Left ventricle myocardium inferior (tissue), 1 donor: ENCODE data around the gene FGFBP2. TPM values are rescaled to one million over a fixed set of nuclear protein-coding genes. Genes with fewer than 3 reads are reported as not detected.

Experiments
- DNase-seq: peaks from one replicate; pipeline ENCODE4 v3.0.0-alpha.2; 2020
- H3K27ac ChIP-seq: fragments of 200-600 bp; replicated peaks from 2 replicates; pipeline ENCODE4 v1.8.0; 2021
- H3K27me3 ChIP-seq: fragments of 200-600 bp; 2 replicates; pipeline ENCODE4 v1.8.0; 2021; ENCODE audit warnings: low read depth
- H3K36me3 ChIP-seq: fragments of 200-600 bp; 2 replicates; pipeline ENCODE4 v1.8.0; 2021
- H3K4me1 ChIP-seq: fragments of 200-600 bp; 2 replicates; pipeline ENCODE4 v1.8.0; 2021
- H3K4me3 ChIP-seq: fragments of 200-600 bp; 2 replicates; pipeline ENCODE4 v1.8.0; 2021; ENCODE audit warnings: mild to moderate bottlenecking, moderate library complexity
- H3K9me3 ChIP-seq: fragments of 200-600 bp; replicated peaks from 2 replicates; pipeline ENCODE4 v1.8.0; 2021
- intact Hi-C: fragments of 100-400 bp; cut with micrococcal nuclease; formaldehyde crosslinking; loops from one replicate; pipeline ENCODE4 v1.11.0; 2022
- total RNA-seq: library from RNA; stranded (reverse); fragmentation: NEBNext Ultra II Directional; extraction: Animal tissue kit (Norgen Biotek cat#: 25700); gene quantifications from one replicate; pipeline ENCODE4 v1.2.1, GENCODE V29; 2021
- TF ChIP-seq, protein P1 (sequence below): fragments of 200-600 bp; IDR thresholded peaks from 2 replicates; pipeline ENCODE4 v1.8.0; 2021; ENCODE audit warnings: antibody characterized with exemption, mild to moderate bottlenecking, borderline replicate concordance
- donor health status: DM: no; HTN: yes; CAD: no; lungs with severe emphysema.

FGFBP2 gene
- total RNA-seq, 1 donor from 2014 or later = 1.2 TPM

- H3K9me3 ChIP-seq = peaks cover 6% of the 10 kb centered on the region
- no peaks in the 10 kb centered on the region for H3K27me3 ChIP-seq
- DNase-seq = no peak
- peaks cover 5% of the 10 kb centered on the region for H3K36me3 ChIP-seq
- intact Hi-C loops = no loop called here
- no peaks in the 10 kb centered on the region for H3K4me1 ChIP-seq
- no peak overlapping the region for H3K27ac ChIP-seq
- TF ChIP-seq, protein P1, sequence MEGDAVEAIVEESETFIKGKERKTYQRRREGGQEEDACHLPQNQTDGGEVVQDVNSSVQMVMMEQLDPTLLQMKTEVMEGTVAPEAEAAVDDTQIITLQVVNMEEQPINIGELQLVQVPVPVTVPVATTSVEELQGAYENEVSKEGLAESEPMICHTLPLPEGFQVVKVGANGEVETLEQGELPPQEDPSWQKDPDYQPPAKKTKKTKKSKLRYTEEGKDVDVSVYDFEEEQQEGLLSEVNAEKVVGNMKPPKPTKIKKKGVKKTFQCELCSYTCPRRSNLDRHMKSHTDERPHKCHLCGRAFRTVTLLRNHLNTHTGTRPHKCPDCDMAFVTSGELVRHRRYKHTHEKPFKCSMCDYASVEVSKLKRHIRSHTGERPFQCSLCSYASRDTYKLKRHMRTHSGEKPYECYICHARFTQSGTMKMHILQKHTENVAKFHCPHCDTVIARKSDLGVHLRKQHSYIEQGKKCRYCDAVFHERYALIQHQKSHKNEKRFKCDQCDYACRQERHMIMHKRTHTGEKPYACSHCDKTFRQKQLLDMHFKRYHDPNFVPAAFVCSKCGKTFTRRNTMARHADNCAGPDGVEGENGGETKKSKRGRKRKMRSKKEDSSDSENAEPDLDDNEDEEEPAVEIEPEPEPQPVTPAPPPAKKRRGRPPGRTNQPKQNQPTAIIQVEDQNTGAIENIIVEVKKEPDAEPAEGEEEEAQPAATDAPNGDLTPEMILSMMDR = no peak
- H3K4me3 ChIP-seq = no peak overlapping the region
Observed at GRCh38 chr4:15968551-15969300, 5.8 kb upstream of the FGFBP2 start.

DNA sequence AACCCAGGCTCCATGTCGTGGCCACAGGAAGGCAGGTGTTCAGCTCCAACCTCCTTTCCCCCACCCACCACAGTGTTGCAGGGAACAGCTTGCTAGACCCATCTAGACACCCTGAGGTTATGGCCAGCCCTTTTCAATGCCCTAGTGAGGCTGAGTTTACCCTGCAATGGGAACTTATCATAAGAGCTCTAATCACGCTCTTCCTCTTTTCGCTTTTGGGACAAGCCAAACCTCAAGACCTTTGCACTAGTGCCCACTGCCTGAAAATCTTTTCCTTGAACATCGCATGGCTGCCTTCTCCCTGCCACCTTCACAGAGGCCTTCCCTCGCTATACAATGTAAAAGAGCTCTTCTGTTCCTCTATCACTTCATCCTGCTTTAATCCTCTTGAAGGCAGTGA is 2.4 kb upstream of the FGFBP2 start:
- H3K4me3 ChIP-seq = no peak overlapping the region
- intact Hi-C loops = no loop called here
- H3K27me3 ChIP-seq = no peaks in the 10 kb centered on the region
- H3K4me1 ChIP-seq = peaks cover 8% of the 10 kb centered on the region
- peaks cover 5% of the 10 kb centered on the region for H3K36me3 ChIP-seq
- H3K27ac ChIP-seq = no peak overlapping the region
- TF ChIP-seq, protein P1 = no peak
- peaks cover 6% of the 10 kb centered on the region for H3K9me3 ChIP-seq
- no peak for DNase-seq

DNA sequence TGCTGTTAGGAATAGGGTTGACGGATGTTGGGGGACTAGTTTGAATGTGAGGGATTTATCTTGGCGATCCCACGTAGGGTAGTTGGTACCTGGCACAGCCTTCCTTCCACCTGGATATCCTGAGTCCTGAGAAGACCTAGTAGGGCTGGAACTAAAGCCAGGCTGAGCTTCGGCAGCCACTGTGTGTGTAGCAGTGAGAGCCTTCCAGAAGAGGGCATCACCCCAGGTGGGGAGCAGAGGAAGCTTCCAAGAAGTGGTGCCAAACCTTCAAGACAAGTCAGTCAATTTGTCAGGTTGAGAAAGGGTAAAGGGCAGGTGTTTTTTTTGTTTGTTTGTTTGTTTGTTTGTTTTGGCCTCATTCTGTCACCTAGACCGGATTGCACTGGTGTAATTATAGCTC is 1.2 kb upstream of the FGFBP2 start:
- Histone ChIP-seq H3K27me3 (no peaks in the 10 kb centered on the region), H3K27ac (no peak overlapping the region), H3K9me3 (peaks cover 6% of the 10 kb centered on the region), H3K4me1 (peaks cover 8% of the 10 kb centered on the region), H3K4me3 (no peak overlapping the region), H3K36me3 (peaks cover 5% of the 10 kb centered on the region)
- no peak for DNase-seq
- intact Hi-C loops = no loop called here
- TF ChIP-seq, protein P1 = no peak

- Histone ChIP-seq H3K4me1 (peaks cover 8% of the 10 kb centered on the region), H3K4me3 (no peak overlapping the region), H3K36me3 (peaks cover under 1% of the 10 kb centered on the region), H3K27ac (no peak overlapping the region), H3K9me3 (peaks cover 6% of the 10 kb centered on the region), H3K27me3 (no peaks in the 10 kb centered on the region)
- TF ChIP-seq, protein P1 = no peak
- no peak for DNase-seq
- intact Hi-C loops = no loop called here
Observed at GRCh38 chr4:15963576-15963975, 601 bp upstream of the FGFBP2 start.

- no peak overlapping the region for H3K27ac ChIP-seq
- intact Hi-C loops = no loop called here
- DNase-seq = no peak
- H3K4me1 ChIP-seq = peaks cover 8% of the 10 kb centered on the region
- H3K27me3 ChIP-seq = peaks cover 7% of the 10 kb centered on the region
- no peaks in the 10 kb centered on the region for H3K36me3 ChIP-seq
- H3K9me3 ChIP-seq = peaks cover 6% of the 10 kb centered on the region
- H3K4me3 ChIP-seq = no peak overlapping the region
- TF ChIP-seq, protein P1 = no peak
Observed at GRCh38 chr4:15961781-15962510, 1.0 kb downstream of the FGFBP2 start.
